ENCODE results near the gene ADGRV1.

DNA sequence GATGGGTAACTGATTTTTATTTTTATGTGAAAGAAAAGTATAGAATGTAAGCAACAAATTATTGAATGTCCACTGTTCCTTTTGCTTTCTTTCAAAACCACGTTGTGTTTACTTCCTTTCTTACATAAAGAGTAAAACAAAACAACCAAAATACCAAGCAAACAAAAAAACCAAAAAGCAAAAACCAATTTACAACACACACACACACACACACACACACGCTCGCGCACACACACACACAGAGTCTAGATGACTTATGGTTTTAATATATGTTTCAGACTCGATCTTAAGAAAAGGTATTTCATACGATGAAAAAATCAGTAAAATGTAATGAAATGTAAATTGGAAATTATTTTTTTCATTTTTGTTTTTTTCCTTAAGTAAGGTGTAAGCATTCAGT is 80.3 kb downstream of the ADGRV1 start:
- TF ChIP-seq POLR2A (IDR thresholded peaks at IDR 0.05) (no peak), CTCF (IDR thresholded peaks at IDR 0.05) (no peak)
